HL-60/S4 treated with phorbol 12-myristate 13-acetate at 8.2 ng/mL for 4 days and 3 days (cell line): Measurements from ENCODE around the gene PLD1.

Experiments used
- in situ Hi-C: fragments of 300-500 bp; cut with MboI; formaldehyde crosslinking; loops from 2 replicates; pipeline ENCODE4 v1.15.0; 2022; ENCODE audit warnings: low sequenced_read_pairs

PLD1 gene

DNA sequence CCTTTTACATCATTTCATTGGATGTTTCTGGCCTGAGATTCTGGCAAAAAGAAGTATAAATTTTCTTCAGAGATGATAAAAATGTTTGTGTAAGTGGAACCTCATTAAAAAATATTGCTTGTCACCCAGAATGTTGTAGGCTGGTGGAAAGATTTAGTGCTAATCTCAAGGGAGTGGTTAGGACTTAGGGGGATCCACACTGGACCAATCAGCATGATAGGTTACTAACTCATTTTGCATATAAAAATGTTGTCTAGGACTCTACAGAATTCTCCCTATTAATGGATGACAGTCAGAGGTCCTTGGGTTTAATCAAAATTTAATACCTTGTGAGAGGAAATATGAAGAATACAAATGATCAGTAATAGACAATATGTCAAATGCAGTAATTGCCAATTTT lies 241.5 kb downstream of the PLD1 start:
- in situ Hi-C loops, result loop anchor here (25.0 kb wide), 2 partner anchors 231 to 406 kb away; no protein-coding TSS in a partner anchor

DNA sequence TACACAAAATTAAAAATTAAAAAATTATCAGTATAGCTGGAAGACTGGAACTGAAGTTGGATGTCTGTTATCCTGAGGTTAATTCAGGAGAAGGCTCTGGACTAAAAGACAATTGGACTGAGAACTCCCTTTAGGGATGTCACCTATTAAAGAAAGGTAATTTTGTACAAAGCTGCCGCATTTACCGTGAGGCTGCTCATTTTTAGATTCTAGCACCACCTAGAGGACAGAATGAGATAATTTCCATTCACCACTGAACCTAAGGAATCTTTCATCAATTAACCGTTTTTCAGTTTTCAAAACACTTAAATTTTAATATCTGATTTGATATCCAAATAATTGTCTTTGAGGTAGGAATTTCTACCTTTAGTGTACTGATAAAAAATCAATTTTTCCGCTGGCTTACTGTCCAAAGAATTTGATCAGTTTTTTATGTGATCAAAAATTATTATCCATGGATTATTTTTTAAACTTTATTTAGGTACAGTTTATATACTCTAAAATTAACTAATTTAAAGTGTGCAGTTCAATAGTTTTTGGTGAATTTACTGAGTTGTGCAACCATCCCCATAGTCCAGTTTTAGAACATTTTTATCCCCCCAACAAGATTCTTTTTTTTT lies 243.4 kb downstream of the PLD1 start:
- in situ Hi-C loops, result loop anchor here (25.0 kb wide), 2 partner anchors 230 to 405 kb away; no protein-coding TSS in a partner anchor

GRCh38 chr3:171565481-171566058 lies 244.7 kb downstream of the PLD1 start:
- in situ Hi-C loops, result loop anchor here (25.0 kb wide), 2 partner anchors 228 to 403 kb away; no protein-coding TSS in a partner anchor

GRCh38 chr3:171564748-171565480 lies 245.4 kb downstream of the PLD1 start:
- in situ Hi-C loops, result loop anchor here (25.0 kb wide), 2 partner anchors 228 to 403 kb away; no protein-coding TSS in a partner anchor

GRCh38 chr3:171563298-171563697 lies 247.0 kb downstream of the PLD1 start:
- in situ Hi-C loops, result loop anchor here (25.0 kb wide), 2 partner anchors 226 to 401 kb away; no protein-coding TSS in a partner anchor

DNA sequence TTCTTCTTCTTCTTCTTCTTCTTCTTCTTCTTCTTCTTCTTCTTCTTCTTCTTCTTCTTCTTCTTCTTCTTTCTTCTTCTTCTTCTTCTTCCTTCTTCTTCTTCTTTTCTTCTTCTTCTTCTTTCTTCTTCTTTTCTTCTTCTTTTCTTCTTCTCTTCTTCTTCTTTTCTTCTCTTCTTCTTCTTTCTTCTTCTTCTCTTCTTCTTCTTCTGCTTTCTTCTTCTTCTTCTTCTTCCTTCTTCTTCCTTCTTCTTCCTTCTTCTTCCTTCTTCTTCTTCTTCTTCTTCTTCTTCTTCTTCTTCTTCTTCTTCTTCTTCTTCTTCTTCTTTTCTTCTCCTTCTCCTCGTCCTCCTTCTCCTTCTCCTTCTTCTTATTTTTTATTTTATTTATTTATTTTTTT lies 247.8 kb downstream of the PLD1 start:
- in situ Hi-C loops, result loop anchor here (25.0 kb wide), 2 partner anchors 225 to 400 kb away; no protein-coding TSS in a partner anchor

DNA sequence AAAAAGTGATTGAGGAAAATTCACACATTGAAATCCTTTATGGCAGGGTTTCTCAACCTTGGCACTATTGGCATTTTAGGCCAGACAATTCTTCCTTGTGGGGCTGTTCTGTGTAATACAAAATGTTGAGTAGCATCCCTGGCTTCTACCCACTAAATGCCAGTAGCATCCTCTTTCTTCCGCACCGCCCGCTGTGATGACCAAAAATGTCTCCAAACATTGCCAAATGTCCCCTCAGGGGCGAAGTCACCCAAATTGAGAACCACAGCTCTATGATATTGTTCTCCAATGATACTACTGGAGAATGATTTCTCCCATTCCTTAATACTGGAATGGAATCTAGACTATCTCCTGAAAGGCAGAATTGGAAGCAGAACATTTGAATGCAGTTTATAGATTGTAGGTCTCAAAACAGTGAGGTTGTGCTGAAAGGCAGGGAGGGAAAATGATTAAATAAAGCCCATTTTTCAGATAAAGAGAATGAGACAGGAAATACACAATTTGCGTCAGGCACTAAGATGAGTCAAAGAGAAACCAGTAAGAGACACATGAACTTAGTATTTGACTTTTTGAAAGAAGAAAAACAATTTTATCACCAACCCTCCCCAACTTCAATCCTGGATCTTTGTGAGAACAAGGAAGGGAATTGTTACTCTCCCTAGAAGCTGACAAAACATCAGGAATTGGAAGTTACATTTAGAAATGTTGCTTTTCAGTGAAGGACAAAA lies 248.5 kb downstream of the PLD1 start:
- in situ Hi-C loops, result loop anchor here (25.0 kb wide), 2 partner anchors 224 to 399 kb away; no protein-coding TSS in a partner anchor

DNA sequence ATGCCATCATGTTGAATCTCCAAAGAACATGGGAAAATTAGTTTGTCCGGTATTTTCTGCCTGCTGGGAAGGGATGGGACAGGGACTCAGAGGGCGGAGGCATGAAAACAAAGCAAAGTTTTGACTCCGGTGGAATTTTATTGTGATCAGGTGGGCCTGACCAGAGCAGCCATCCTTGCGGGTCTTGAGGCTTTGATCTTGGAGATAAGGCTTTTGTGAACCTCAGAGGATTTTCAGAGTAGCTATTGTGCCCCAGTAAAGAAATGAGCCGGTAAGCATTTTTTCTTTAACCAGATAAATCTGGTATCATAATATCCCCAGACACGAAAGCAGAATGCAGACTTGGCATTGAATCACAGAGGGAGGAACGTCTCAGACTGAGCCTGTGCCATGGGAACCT lies 250.7 kb downstream of the PLD1 start:
- in situ Hi-C loops, result loop anchor here (25.0 kb wide), 2 partner anchors 222 to 397 kb away; no protein-coding TSS in a partner anchor

DNA sequence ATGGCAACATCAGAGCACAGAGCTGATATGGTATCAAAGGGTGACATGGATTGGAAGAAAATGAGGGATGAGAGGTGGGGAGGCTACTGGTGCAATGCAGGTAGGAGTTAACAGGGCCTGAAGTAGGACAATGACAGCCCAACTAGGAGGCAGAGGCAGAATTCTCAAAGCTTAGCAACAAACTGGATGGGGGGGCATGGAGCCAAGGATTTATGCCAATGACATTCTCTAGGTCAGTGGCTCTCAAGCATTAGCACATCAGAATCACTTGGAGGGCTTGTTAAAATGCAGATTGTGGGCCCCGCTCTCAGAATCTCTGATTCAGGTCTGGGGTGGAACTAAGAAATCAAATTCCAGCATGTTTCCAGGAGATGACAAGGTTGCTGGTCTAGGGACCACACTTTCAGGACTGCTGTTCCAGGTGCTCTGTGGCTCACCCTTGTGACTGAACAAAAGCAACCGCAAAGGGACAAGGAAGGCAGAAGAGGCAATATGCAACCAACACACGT lies 252.0 kb downstream of the PLD1 start:
- in situ Hi-C loops, result loop anchor here (25.0 kb wide), 2 partner anchors 221 to 396 kb away; no protein-coding TSS in a partner anchor

DNA sequence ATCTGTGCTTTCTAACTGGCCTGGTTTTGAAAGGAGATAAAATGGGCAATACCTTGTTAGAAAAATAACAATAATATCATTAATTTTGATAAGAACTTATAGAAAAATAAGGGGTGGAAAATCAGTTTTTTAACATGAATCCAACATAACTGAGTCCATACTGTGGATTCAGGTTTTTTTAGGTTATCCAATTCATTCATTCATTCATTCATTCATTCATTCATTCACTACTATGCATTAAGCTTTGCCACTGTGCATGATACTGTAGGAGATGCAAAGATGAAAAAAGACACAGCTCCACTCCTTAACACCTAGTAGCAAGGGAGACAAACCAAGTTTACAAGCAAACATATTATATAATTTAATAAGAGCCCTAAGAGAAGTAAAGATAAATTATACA lies 253.1 kb downstream of the PLD1 start:
- in situ Hi-C loops, result loop anchor here (25.0 kb wide), 2 partner anchors 220 to 395 kb away; no protein-coding TSS in a partner anchor

DNA sequence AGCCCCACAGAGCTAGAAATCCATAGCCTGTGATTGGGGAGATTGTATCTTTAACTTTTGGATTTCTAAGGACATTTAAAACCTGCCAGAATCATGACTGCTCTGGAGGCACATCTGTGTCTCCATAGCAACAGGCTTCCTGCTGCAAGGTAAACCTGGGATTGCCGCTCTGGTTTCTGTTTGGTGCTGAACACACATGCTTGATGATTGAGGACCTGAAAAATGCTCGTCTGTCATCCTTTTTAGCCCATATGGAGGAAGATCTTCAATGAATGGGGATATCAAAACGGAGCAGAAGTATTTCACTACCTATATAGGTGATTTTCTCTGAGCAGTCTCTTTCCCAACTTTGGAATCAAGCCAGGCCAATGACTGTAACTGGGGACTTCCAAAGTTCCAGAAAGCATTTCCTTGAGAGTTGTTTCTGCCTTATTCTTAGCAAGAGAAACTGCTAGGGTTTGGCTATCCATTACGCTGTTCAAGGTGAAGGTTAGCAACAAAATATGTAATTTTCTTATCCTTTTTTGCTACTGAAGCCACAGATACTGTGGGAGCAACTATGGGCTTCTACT lies 253.6 kb downstream of the PLD1 start:
- in situ Hi-C loops, result loop anchor here (25.0 kb wide), 2 partner anchors 219 to 394 kb away; no protein-coding TSS in a partner anchor

GRCh38 chr3:171556148-171556547 lies 254.1 kb downstream of the PLD1 start:
- in situ Hi-C loops, result loop anchor here (25.0 kb wide), 2 partner anchors 219 to 394 kb away; no protein-coding TSS in a partner anchor

DNA sequence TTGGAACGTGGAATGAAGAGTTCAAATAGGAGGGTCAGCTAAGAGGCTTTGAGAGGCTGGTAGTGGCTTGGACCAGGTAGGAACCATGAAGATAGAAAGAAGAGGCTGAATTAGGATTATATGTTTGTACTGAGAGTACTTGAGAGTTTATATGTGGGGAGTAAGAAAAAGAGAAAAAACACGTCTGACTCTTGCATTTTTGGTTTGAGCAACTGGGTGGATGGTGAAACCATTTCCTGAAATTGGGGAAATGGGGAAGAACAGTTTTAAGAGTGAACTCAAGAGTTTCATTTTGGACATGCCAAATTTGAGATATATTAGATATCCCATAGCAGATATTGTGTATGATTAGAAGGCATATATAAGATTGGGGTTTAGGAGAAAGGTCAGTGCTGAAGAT lies 257.2 kb downstream of the PLD1 start:
- in situ Hi-C loops, result loop anchor here (25.0 kb wide), 2 partner anchors 216 to 391 kb away; no protein-coding TSS in a partner anchor

GRCh38 chr3:171552531-171552930 lies 257.8 kb downstream of the PLD1 start:
- in situ Hi-C loops, result loop anchor here (25.0 kb wide), 2 partner anchors 215 to 390 kb away; no protein-coding TSS in a partner anchor

- in situ Hi-C loops, result loop anchor here (25.0 kb wide), 2 partner anchors 214 to 389 kb away; no protein-coding TSS in a partner anchor
These were observed 259.0 kb downstream of the PLD1 start for GRCh38 chr3:171551296-171551695.
